HepG2 (cell line): ENCODE measurements around the gene KIAA2012. TPM values are rescaled to one million over a fixed set of nuclear protein-coding genes. Genes with fewer than 3 reads are reported as not detected.
A peak's percentile ranks its signal among the peaks of the same experiment; 100 is the strongest.

Experiments used
- ATAC-seq: fragments of 200-7000 bp; cut with Tn5 transposase; 3 replicates; pipeline ENCODE4 v1.9.1; 2020; ENCODE audit warnings: mild to moderate bottlenecking, moderate library complexity
- BruUV-seq: library from RNA; stranded (reverse); fragments of 400-500 nt; replicated peaks from 2 replicates; lab custom pipeline; 2021; lab: Mats Ljungman, UMichigan
- CTCF ChIA-PET: fragments of 300-600 bp; formaldehyde crosslinking; extraction: SDS; loops from one replicate; lab custom pipeline; 2021; ENCODE audit warnings: low total read pairs, inconsistent platforms, low intra/inter-chr PET ratio; lab: Yijun Ruan, JAX
- POLR2A ChIA-PET: fragments of 350-600 bp; sonication (Branson Sonifier 250); formaldehyde crosslinking; loops from one replicate; lab custom pipeline; 2020; ENCODE audit warnings: antibody characterized with exemption, inconsistent platforms; lab: Yijun Ruan, JAX
- DNase-seq: peaks from one replicate; pipeline ENCODE4 v3.0.0-alpha.2; 2015; ENCODE audit warnings: low spot score
- FAIRE-seq: peaks from 3 replicates; lab custom pipeline; 2011; peaks lifted over from hg19 to GRCh38; lab: Jason Lieb, UNC
- H2AFZ ChIP-seq: one replicate; pipeline ENCODE4 v1.6.1; 2011; ENCODE audit warnings: low read length, inconsistent platforms
- H3K27ac ChIP-seq: fragments of 300-600 bp; 3 replicates; pipeline ENCODE4 v1.8.0; 2011; ENCODE audit warnings: mixed run types, mild to moderate bottlenecking, mixed read lengths, low read length, inconsistent platforms; ENCODE audit not compliant: insufficient read depth; ENCODE audit errors: extremely low read length
- H3K27me3 ChIP-seq, 2 experiments: fragments of 200-600 bp in 1 of 2; 2 replicates in 1 of 2; 3 replicates in 1 of 2; pipeline versions ENCODE4 v1.6.0 to v1.8.0; 2011; ENCODE audit warnings: low read length in 2 of 2, mild to moderate bottlenecking in 2 of 2, moderate library complexity in 2 of 2, inconsistent platforms in 1 of 2; ENCODE audit not compliant: insufficient read depth in 2 of 2, control insufficient read depth in 1 of 2
- H3K36me3 ChIP-seq, 2 experiments: fragments of 200-600 bp in 1 of 2; replicated peaks in 1 of 2; 2 replicates in 1 of 2; 3 replicates in 1 of 2; pipeline versions ENCODE4 v1.5.1 to v1.8.0; 2011; ENCODE audit warnings: low read length in 2 of 2, inconsistent platforms in 1 of 2; ENCODE audit not compliant: insufficient read depth in 2 of 2, control insufficient read depth in 1 of 2
- H3K4me1 ChIP-seq: 2 replicates; pipeline ENCODE4 v1.5.1; 2012; ENCODE audit warnings: low read length, inconsistent platforms; ENCODE audit not compliant: insufficient read depth
- H3K4me2 ChIP-seq: 2 replicates; pipeline ENCODE4 v1.6.0; 2011; ENCODE audit warnings: low read depth, low read length, inconsistent platforms
- H3K4me3 ChIP-seq, 3 experiments: fragments of 200-600 bp in 1 of 3; sonication (generic), shearing (Covaris generic) in 1 of 3; replicated peaks in 1 of 3; 2 replicates each; pipeline ENCODE4 v1.5.1; 2011 to 2016; ENCODE audit warnings: low read length in 3 of 3, inconsistent platforms in 2 of 3, low read depth in 2 of 3, mild to moderate bottlenecking in 2 of 3, control low read depth in 1 of 3, mixed read lengths in 1 of 3; ENCODE audit not compliant: insufficient read depth in 1 of 3
- H3K79me2 ChIP-seq: one replicate; pipeline ENCODE4 v1.6.1; 2011; ENCODE audit warnings: low read length, inconsistent platforms; ENCODE audit not compliant: insufficient read depth
- H3K9ac ChIP-seq: 2 replicates; pipeline ENCODE4 v1.6.0; 2011; ENCODE audit warnings: mild to moderate bottlenecking, low read depth, low read length, inconsistent platforms; ENCODE audit not compliant: insufficient read depth
- H3K9me3 ChIP-seq: 2 replicates; pipeline ENCODE4 v1.5.1; 2012; ENCODE audit warnings: mild to moderate bottlenecking, low read length
- H4K20me1 ChIP-seq: 2 replicates; pipeline ENCODE4 v1.6.0; 2011; ENCODE audit warnings: inconsistent platforms, mild to moderate bottlenecking, low read length, moderate library complexity; ENCODE audit not compliant: insufficient read depth
- NR1H2 ChIP-seq: sonication (generic); formaldehyde crosslinking; IDR thresholded peaks from 2 replicates; pipeline ENCODE4 v1.8.1; 2022; ENCODE audit warnings: low read depth, missing genetic modification reagents, borderline replicate concordance
- SNAI1 ChIP-seq: sonication (generic); formaldehyde crosslinking; IDR thresholded peaks from 2 replicates; pipeline ENCODE4 v1.5.0; 2020; ENCODE audit warnings: mild to moderate bottlenecking, missing genetic modification reagents, borderline replicate concordance
- ZNF773 ChIP-seq: sonication (generic); formaldehyde crosslinking; IDR thresholded peaks from 2 replicates; pipeline ENCODE4 v1.4.0; 2020; ENCODE audit warnings: missing genetic modification reagents, borderline replicate concordance
- ZNF891 ChIP-seq: sonication (generic); formaldehyde crosslinking; IDR thresholded peaks from 2 replicates; pipeline ENCODE4 v1.5.0; 2020; ENCODE audit warnings: mild to moderate bottlenecking, missing genetic modification reagents
- WGBS: methylation state at CpG from one replicate; pipeline ENCODE4 v1.1.6; 2017; ENCODE audit warnings: low lambda C conversion rate; 5-methylcytosine and 5-hydroxymethylcytosine counted together
- in situ Hi-C: cut with HindIII; loops from 2 replicates; pipeline ENCODE4 v1.10.0; 2017; ENCODE audit warnings: low pct_unique_long_range_greater_than_20kb; ENCODE audit not compliant: extremely low pct_ligation_motif_present
- intact Hi-C: fragments of 100-400 bp; cut with micrococcal nuclease; formaldehyde crosslinking; loops from one replicate; pipeline ENCODE4 v1.10.0; 2022; ENCODE audit not compliant: unreplicated experiment
- polyA plus RNA-seq, 8 experiments: library from polyadenylated mRNA; depleted of rRNA in 3 of 8; stranded (reverse) in 7 of 8; unstranded in 1 of 8; fragments of >200 nt; fragmentation: Illumina TruSeq in 4 of 8; extraction: Trizol in 4 of 8; gene quantifications; 2 replicates each; pipeline versions ENCODE4 v1.2.1 to v1.2.3, GENCODE V29; 2011 to 2016; ENCODE audit warnings: low read depth in 4 of 8, missing spikeins in 1 of 8, mixed read lengths in 1 of 8; ENCODE audit not compliant: insufficient read depth in 1 of 8
- total RNA-seq, 5 experiments: library from RNA; depleted of rRNA; stranded (reverse); fragments of >200 nt; fragmentation: Illumina TruSeq; extraction: Trizol; gene quantifications; 2 replicates each; pipeline ENCODE4 v1.2.3, GENCODE V29; 2016; ENCODE audit warnings: low read depth in 1 of 5
- TF ChIP-seq, protein P1 (sequence below): IDR thresholded peaks from 2 replicates; pipeline ENCODE4 v1.6.1; 2016
- TF ChIP-seq, protein P2 (sequence below): sonication (generic); formaldehyde crosslinking; conservative IDR thresholded peaks from 2 replicates; pipeline ENCODE4 v1.4.0; 2020; ENCODE audit warnings: missing genetic modification reagents
- TF ChIP-seq, protein P3 (sequence below): sonication (generic); formaldehyde crosslinking; IDR thresholded peaks from 2 replicates; pipeline ENCODE4 v1.9.0; 2021; ENCODE audit warnings: missing genetic modification reagents, borderline replicate concordance
- TF ChIP-seq, protein P4 (sequence below): sonication (generic); formaldehyde crosslinking; IDR thresholded peaks from 2 replicates; pipeline ENCODE4 v1.8.0; 2022; ENCODE audit warnings: missing genetic modification reagents, mild to moderate bottlenecking, inconsistent platforms, borderline replicate concordance

KIAA2012 gene
- total and polyA plus RNA-seq, 2 of the 13 experiments (the other 11 are each of a cell fraction or from before 2014, with no cell fraction given) = not detected

DNA sequence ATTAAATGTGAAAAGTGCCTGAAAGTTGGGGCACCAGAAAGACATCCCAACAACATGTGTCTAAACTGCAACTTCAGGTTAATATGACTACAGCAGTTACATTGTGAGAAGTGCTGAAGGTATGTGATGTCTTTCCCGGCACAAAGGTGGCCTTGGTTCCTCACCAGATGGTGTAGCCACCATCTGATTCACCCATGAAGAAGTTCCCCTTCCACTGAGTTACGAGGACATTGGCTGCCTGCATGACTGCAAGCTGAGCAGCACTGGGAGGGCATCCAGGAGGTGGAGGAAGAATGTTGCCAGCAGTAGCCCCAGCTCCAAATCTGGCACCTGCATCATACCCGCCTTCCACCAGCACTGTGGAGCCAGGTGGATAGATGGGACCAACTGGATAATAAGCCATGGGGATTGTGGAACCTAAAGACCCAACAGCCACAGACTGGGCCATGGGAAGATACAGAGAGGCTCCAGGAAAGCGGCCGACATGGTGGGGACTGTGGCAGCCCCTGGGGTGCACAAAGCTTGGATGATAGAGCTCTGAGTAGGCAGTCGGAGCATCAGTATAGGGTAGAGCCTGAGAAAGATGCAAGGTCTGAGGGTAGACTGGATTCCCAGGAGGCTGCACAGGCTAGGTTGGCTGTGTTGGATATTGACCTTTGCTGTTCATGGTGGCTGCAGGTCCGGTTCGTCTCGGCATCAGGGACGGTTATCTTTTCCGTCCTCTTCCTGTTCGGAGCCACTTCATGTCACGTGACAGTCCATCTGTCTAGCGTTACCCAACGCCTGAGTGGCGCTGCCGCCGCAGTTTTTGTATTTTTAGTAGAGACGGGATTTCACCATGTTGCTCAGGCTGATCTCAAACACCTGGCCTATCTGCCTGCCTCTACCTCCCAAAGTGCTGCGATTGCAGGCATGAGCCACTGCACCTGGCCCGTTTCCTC lies 128.4 kb downstream of the KIAA2012 start:
- in situ Hi-C loops = no loop called here
- 87% methylated on average over 21 of the region's 21 CpGs for WGBS
- POLR2A ChIA-PET = no interaction called here
- Histone ChIP-seq H3K4me2 (no peak overlapping the region), H4K20me1 (no peaks in the 10 kb centered on the region), H3K27ac (no peak overlapping the region), H3K36me3 (peaks cover 0 to 14% of the 10 kb centered on the region in 2 experiments; a peak in 3 of 5 replicates), H2AFZ (no peak overlapping the region), H3K4me3 (no peak overlapping the region), H3K9me3 (no peaks in the 10 kb centered on the region), H3K9ac (no peak overlapping the region), H3K79me2 (no peaks in the 10 kb centered on the region), H3K4me1 (no peaks in the 10 kb centered on the region), H3K27me3 (no peaks in the 10 kb centered on the region)
- CTCF ChIA-PET = no interaction called here
- intact Hi-C loops = no loop called here
- FAIRE-seq = no peak
- DNase-seq = no peak
- peak; percentile 62 for ATAC-seq
- BruUV-seq = no TSS peak
- TF ChIP-seq, protein P1, sequence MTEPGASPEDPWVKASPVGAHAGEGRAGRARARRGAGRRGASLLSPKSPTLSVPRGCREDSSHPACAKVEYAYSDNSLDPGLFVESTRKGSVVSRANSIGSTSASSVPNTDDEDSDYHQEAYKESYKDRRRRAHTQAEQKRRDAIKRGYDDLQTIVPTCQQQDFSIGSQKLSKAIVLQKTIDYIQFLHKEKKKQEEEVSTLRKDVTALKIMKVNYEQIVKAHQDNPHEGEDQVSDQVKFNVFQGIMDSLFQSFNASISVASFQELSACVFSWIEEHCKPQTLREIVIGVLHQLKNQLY (CRISPR knock-in tag) = no peak
- TF ChIP-seq ZNF891 (CRISPR knock-in tag) = no peak
- no peak for TF ChIP-seq NR1H2 (CRISPR knock-in tag)
- no peak for TF ChIP-seq ZNF773
- TF ChIP-seq, protein P2, sequence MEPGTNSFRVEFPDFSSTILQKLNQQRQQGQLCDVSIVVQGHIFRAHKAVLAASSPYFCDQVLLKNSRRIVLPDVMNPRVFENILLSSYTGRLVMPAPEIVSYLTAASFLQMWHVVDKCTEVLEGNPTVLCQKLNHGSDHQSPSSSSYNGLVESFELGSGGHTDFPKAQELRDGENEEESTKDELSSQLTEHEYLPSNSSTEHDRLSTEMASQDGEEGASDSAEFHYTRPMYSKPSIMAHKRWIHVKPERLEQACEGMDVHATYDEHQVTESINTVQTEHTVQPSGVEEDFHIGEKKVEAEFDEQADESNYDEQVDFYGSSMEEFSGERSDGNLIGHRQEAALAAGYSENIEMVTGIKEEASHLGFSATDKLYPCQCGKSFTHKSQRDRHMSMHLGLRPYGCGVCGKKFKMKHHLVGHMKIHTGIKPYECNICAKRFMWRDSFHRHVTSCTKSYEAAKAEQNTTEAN = no peak
- TF ChIP-seq SNAI1 (CRISPR knock-in tag) = no peak
- TF ChIP-seq, protein P3, sequence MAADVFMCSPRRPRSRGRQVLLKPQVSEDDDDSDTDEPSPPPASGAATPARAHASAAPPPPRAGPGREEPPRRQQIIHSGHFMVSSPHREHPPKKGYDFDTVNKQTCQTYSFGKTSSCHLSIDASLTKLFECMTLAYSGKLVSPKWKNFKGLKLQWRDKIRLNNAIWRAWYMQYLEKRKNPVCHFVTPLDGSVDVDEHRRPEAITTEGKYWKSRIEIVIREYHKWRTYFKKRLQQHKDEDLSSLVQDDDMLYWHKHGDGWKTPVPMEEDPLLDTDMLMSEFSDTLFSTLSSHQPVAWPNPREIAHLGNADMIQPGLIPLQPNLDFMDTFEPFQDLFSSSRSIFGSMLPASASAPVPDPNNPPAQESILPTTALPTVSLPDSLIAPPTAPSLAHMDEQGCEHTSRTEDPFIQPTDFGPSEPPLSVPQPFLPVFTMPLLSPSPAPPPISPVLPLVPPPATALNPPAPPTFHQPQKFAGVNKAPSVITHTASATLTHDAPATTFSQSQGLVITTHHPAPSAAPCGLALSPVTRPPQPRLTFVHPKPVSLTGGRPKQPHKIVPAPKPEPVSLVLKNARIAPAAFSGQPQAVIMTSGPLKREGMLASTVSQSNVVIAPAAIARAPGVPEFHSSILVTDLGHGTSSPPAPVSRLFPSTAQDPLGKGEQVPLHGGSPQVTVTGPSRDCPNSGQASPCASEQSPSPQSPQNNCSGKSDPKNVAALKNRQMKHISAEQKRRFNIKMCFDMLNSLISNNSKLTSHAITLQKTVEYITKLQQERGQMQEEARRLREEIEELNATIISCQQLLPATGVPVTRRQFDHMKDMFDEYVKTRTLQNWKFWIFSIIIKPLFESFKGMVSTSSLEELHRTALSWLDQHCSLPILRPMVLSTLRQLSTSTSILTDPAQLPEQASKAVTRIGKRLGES (CRISPR knock-in tag) = no peak
- TF ChIP-seq, protein P4, sequence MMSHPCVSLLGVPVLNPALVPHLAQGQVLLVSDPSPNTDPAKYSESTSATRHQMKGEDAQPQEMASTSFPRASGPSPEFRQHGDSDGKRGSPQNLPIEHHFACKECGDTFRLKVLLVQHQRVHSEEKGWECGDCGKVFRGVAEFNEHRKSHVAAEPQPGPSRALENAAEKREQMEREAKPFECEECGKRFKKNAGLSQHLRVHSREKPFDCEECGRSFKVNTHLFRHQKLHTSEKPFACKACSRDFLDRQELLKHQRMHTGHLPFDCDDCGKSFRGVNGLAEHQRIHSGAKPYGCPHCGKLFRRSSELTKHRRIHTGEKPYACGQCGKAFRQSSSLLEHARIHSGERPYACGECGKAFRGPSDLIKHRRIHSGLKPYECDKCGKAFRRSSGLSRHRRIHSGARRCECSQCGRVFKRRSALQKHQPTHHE (CRISPR knock-in tag) = no peak
